A549 (cell line): Measurements from ENCODE around the gene SDR39U1. TPM values are rescaled to one million over a fixed set of nuclear protein-coding genes. Genes with fewer than 3 reads are reported as not detected.

Experiments used
- ATAC-seq, 2 experiments: fragments of 200-7000 bp in 1 of 2; fragments of >200 bp in 1 of 2; cut with Nextera tagmentation in 1 of 2; cut with Tn5 transposase in 1 of 2; 3 replicates each; pipeline versions ENCODE4 v1.8.0 to v1.9.1; 2018 to 2020; ENCODE audit warnings: mild to moderate bottlenecking in 1 of 2, moderate library complexity in 1 of 2
- CTCF ChIA-PET: fragments of 300-600 bp; sonication (Branson Sonifier 250); formaldehyde crosslinking; extraction: SDS; loops from one replicate; lab custom pipeline; 2021; ENCODE audit warnings: antibody characterized with exemption, inconsistent platforms; lab: Yijun Ruan, JAX
- POLR2A ChIA-PET: fragments of 350-600 bp; formaldehyde crosslinking; extraction: SDS; loops from one replicate; lab custom pipeline; 2021; ENCODE audit warnings: antibody characterized with exemption, inconsistent platforms; lab: Yijun Ruan, JAX
- DNase-seq, 2 experiments: peaks; one replicate each; pipeline versions ENCODE4 v3.0.0 to v3.0.0-alpha.2; 2011 to 2016; ENCODE audit warnings: low read depth in 1 of 2, low spot score in 1 of 2
- FAIRE-seq: peaks from 2 replicates; lab custom pipeline; 2011; peaks lifted over from hg19 to GRCh38; lab: Jason Lieb, UNC
- H3K27ac ChIP-seq, 2 experiments: fragments of >200 bp; sonication (Bioruptor Twin); formaldehyde crosslinking; 3 replicates each; pipeline ENCODE4 v1.5.1; 2016 to 2017
- H3K4me1 ChIP-seq: fragments of >200 bp; sonication (Bioruptor Twin); formaldehyde crosslinking; 3 replicates; pipeline ENCODE4 v1.6.1; 2016
- H3K4me2 ChIP-seq: fragments of >200 bp; sonication (Bioruptor Twin); formaldehyde crosslinking; 3 replicates; pipeline ENCODE4 v1.6.1; 2016
- H3K4me3 ChIP-seq: fragments of >200 bp; sonication (Bioruptor Twin); formaldehyde crosslinking; 3 replicates; pipeline ENCODE4 v1.5.1; 2016
- H3K9me3 ChIP-seq: fragments of >200 bp; sonication (Bioruptor Twin); formaldehyde crosslinking; 3 replicates; pipeline ENCODE4 v1.6.1; 2016
- BHLHE40 ChIP-seq: IDR thresholded peaks from 2 replicates; pipeline ENCODE4 v1.6.1; 2012; ENCODE audit warnings: low read depth, low read length, inconsistent platforms
- CBX8 ChIP-seq: fragments of 200-600 bp; sonication (generic); IDR thresholded peaks from 2 replicates; pipeline ENCODE4 v1.6.1; 2016
- CEBPB ChIP-seq, 2 experiments: fragments of >200 bp in 1 of 2; sonication (Bioruptor Twin) in 1 of 2; formaldehyde crosslinking in 1 of 2; IDR thresholded peaks; 2 replicates each; pipeline ENCODE4 v1.6.1; 2012 to 2016
- CHD4 ChIP-seq: fragments of 200-600 bp; sonication (generic); IDR thresholded peaks from 2 replicates; pipeline ENCODE4 v1.6.1; 2016; ENCODE audit warnings: antibody characterized with exemption, mild to moderate bottlenecking, borderline replicate concordance
- CTCF ChIP-seq: fragments of >200 bp; sonication (Bioruptor Twin); formaldehyde crosslinking; IDR thresholded peaks from 3 replicates; pipeline ENCODE4 v1.5.1; 2016
- ELK1 ChIP-seq: fragments of 150-350 bp; IDR thresholded peaks from 2 replicates; pipeline ENCODE4 v1.6.1; 2014; ENCODE audit warnings: low read depth, mild to moderate bottlenecking, low read length
- EP300 ChIP-seq, 2 experiments: fragments of >200 bp; sonication (Bioruptor Twin); formaldehyde crosslinking; IDR thresholded peaks; 2 replicates in 1 of 2; 3 replicates in 1 of 2; pipeline ENCODE4 v1.6.1; 2016 to 2017
- ESRRA ChIP-seq: fragments of 150-350 bp; IDR thresholded peaks from 2 replicates; pipeline ENCODE4 v1.6.1; 2014; ENCODE audit warnings: mild to moderate bottlenecking, low read length, borderline replicate concordance
- FOSL2 ChIP-seq, 2 experiments: fragments of 450-650 bp in 1 of 2; fragments of >200 bp in 1 of 2; sonication (Bioruptor Twin) in 1 of 2; formaldehyde crosslinking; IDR thresholded peaks; 2 replicates each; pipeline versions ENCODE4 v1.5.0 to v1.6.1; 2016 to 2020; ENCODE audit warnings: mild to moderate bottlenecking in 1 of 2, moderate library complexity in 1 of 2
- FOXS1 ChIP-seq: fragments of 250-450 bp; sonication (Bioruptor Pico); IDR thresholded peaks from 2 replicates; pipeline ENCODE4 v1.5.0; 2020; ENCODE audit warnings: mild to moderate bottlenecking, moderate library complexity
- HDAC2 ChIP-seq: fragments of 200-600 bp; sonication (generic); IDR thresholded peaks from 2 replicates; pipeline ENCODE4 v1.6.1; 2016
- HES2 ChIP-seq: fragments of >200 bp; sonication (Bioruptor Twin); formaldehyde crosslinking; IDR thresholded peaks from 2 replicates; pipeline ENCODE4 v1.6.1; 2016
- HMGXB4 ChIP-seq: fragments of 250-450 bp; sonication (Bioruptor Pico); IDR thresholded peaks from 2 replicates; pipeline ENCODE4 v1.5.0; 2021; ENCODE audit warnings: mild to moderate bottlenecking, moderate library complexity, borderline replicate concordance
- HOXB13 ChIP-seq: fragments of 250-450 bp; sonication (Bioruptor Pico); IDR thresholded peaks from 2 replicates; pipeline ENCODE4 v1.5.0; 2020; ENCODE audit warnings: low read depth, mild to moderate bottlenecking, moderate library complexity
- HOXB5 ChIP-seq: fragments of 250-450 bp; sonication (Bioruptor Pico); IDR thresholded peaks from 2 replicates; pipeline ENCODE4 v1.5.0; 2020; ENCODE audit warnings: mild to moderate bottlenecking, moderate library complexity
- JUNB ChIP-seq: fragments of >200 bp; sonication (Bioruptor Twin); formaldehyde crosslinking; IDR thresholded peaks from 2 replicates; pipeline ENCODE4 v1.6.1; 2016
- KDM5A ChIP-seq: fragments of 200-600 bp; sonication (generic); IDR thresholded peaks from 2 replicates; pipeline ENCODE4 v1.6.1; 2016; ENCODE audit warnings: antibody characterized with exemption, mild to moderate bottlenecking
- MAX ChIP-seq: IDR thresholded peaks from 2 replicates; pipeline ENCODE4 v1.6.1; 2012
- NPAS2 ChIP-seq: fragments of 250-450 bp; sonication (Bioruptor Pico); IDR thresholded peaks from 2 replicates; pipeline ENCODE4 v1.8.0; 2022; ENCODE audit warnings: mild to moderate bottlenecking, moderate library complexity, borderline replicate concordance
- PHF8 ChIP-seq: fragments of 200-600 bp; sonication (generic); IDR thresholded peaks from 2 replicates; pipeline ENCODE4 v1.6.1; 2016; ENCODE audit warnings: low read depth, mild to moderate bottlenecking, antibody characterized with exemption, moderate library complexity, borderline replicate concordance
- POLR2AphosphoS2 ChIP-seq: conservative IDR thresholded peaks from 2 replicates; pipeline ENCODE4 v1.6.1; 2012; ENCODE audit warnings: low read length, improper control_type of control experiment, inconsistent platforms
- RAD21 ChIP-seq, 2 experiments: fragments of >200 bp in 1 of 2; sonication (Bioruptor Twin) in 1 of 2; formaldehyde crosslinking in 1 of 2; IDR thresholded peaks in 1 of 2; conservative IDR thresholded peaks in 1 of 2; 2 replicates in 1 of 2; 3 replicates in 1 of 2; pipeline ENCODE4 v1.6.1; 2012 to 2018; ENCODE audit warnings: inconsistent platforms in 1 of 2
- RCOR1 ChIP-seq: fragments of 150-350 bp; IDR thresholded peaks from 2 replicates; pipeline ENCODE4 v1.6.1; 2014; ENCODE audit warnings: antibody characterized with exemption, low read length, low read depth
- REST ChIP-seq: fragments of 200-600 bp; sonication (generic); IDR thresholded peaks from 2 replicates; pipeline ENCODE4 v1.6.1; 2016; ENCODE audit warnings: antibody characterized with exemption, mild to moderate bottlenecking, moderate library complexity
- RNF2 ChIP-seq: fragments of 200-600 bp; sonication (generic); IDR thresholded peaks from 2 replicates; pipeline ENCODE4 v1.6.1; 2016; ENCODE audit warnings: low read depth, mild to moderate bottlenecking, antibody characterized with exemption, moderate library complexity, borderline replicate concordance
- SMC3 ChIP-seq: fragments of >200 bp; sonication (Bioruptor Twin); formaldehyde crosslinking; IDR thresholded peaks from 3 replicates; pipeline ENCODE4 v1.6.1; 2018; ENCODE audit warnings: inconsistent platforms
- TFCP2L1 ChIP-seq: fragments of 250-450 bp; sonication (Bioruptor Pico); IDR thresholded peaks from 2 replicates; pipeline ENCODE4 v1.5.0; 2021; ENCODE audit warnings: mild to moderate bottlenecking
- ZNF302 ChIP-seq: fragments of 250-450 bp; sonication (Bioruptor Pico); IDR thresholded peaks from 2 replicates; pipeline ENCODE4 v1.9.0; 2021; ENCODE audit warnings: inconsistent platforms, mild to moderate bottlenecking, moderate library complexity
- WGBS: methylation state at CpG from one replicate; pipeline ENCODE4 v1.1.6; 2017; ENCODE audit errors: missing lambda C conversion rate; 5-methylcytosine and 5-hydroxymethylcytosine counted together
- polyA plus RNA-seq, 4 experiments: library from polyadenylated mRNA; depleted of rRNA in 3 of 4; stranded (reverse); fragments of >200 nt; fragmentation: RNase III in 1 of 4; extraction: RNeasy Plus Mini Kit Qiagen cat#74134 plus additional on column Dnase treatment in 1 of 4; gene quantifications; 2 replicates in 3 of 4; 3 replicates in 1 of 4; pipeline ENCODE4 v1.2.3, GENCODE V29; 2011 to 2017

The SDR39U1 gene
- polyA plus RNA-seq, 2 of the 4 experiments (the other 2 are of a cell fraction), result 57.3 to 61.1 TPM

- FAIRE-seq (no peak), DNase-seq (no peak), ATAC-seq (no peak)
- H3K9me3 ChIP-seq, result no peaks in the 10 kb centered on the region
- TF ChIP-seq HOXB13 (no peak), CBX8 (no peak), FOSL2 (IDR thresholded peaks at IDR 0.05) (no peak), FOSL2 (CRISPR knock-in tag; IDR thresholded peaks at IDR 0.05) (no peak), RCOR1 (no peak), KDM5A (no peak), POLR2AphosphoS2 (no peak), RAD21 (conservative IDR thresholded peaks at IDR 0.05 in 1 of 2, IDR thresholded peaks at IDR 0.05 in 1 of 2) (no peak), HOXB5 (no peak), EP300 (IDR thresholded peaks at IDR 0.05) (no peak), CEBPB (IDR thresholded peaks at IDR 0.05) (no peak), CHD4 (no peak), TFCP2L1 (CRISPR knock-in tag) (no peak), ZNF302 (CRISPR knock-in tag) (no peak), PHF8 (no peak), FOXS1 (CRISPR knock-in tag) (no peak), HMGXB4 (no peak), HES2 (no peak), HDAC2 (no peak), MAX (no peak)
- no peak overlapping the region for H3K4me3 ChIP-seq
- CTCF ChIA-PET, result no interaction called here
- POLR2A ChIA-PET, result no interaction called here
- H3K4me2 ChIP-seq, result no peak overlapping the region
- H3K27ac ChIP-seq, result no peak overlapping the region
- H3K4me1 ChIP-seq, result no peaks in the 10 kb centered on the region
These were observed 18.8 kb upstream of the SDR39U1 start for GRCh38 chr14:24461336-24461735.

- Histone ChIP-seq H3K27ac (no peak overlapping the region), H3K4me2 (no peak overlapping the region), H3K9me3 (0 out of 3 replicates have a peak, but pooled peaks cover 3% of the 10 kb centered on the region), H3K4me3 (no peak overlapping the region), H3K4me1 (no peaks in the 10 kb centered on the region)
- TF ChIP-seq HDAC2, result no peak
- TF ChIP-seq CTCF, result no peak
- no peak for DNase-seq
- POLR2A ChIA-PET, result no interaction called here
- WGBS, result 89% methylated on average over 2 of the region's 3 CpGs
- no peak for FAIRE-seq
- CTCF ChIA-PET, result no interaction called here
- ATAC-seq, result no peak
These were observed 16.8 kb upstream of the SDR39U1 start for GRCh38 chr14:24459331-24459730.

- CTCF ChIA-PET, result no interaction called here
- H3K27ac ChIP-seq, result no peak overlapping the region
- H3K4me3 ChIP-seq, result no peak overlapping the region
- no peak for FAIRE-seq
- no peak overlapping the region for H3K4me2 ChIP-seq
- no peak for DNase-seq
- no peak for ATAC-seq
- no CpG with 5 or more reads among the region's 1 CpG for WGBS
- 0 out of 3 replicates have a peak, but pooled peaks cover 4% of the 10 kb centered on the region for H3K9me3 ChIP-seq
- no peaks in the 10 kb centered on the region for H3K4me1 ChIP-seq
- POLR2A ChIA-PET, result no interaction called here
- TF ChIP-seq BHLHE40 (no peak), NPAS2 (CRISPR knock-in tag) (no peak), JUNB (no peak), ELK1 (no peak), ZNF302 (CRISPR knock-in tag) (no peak), SMC3 (no peak), REST (no peak), ESRRA (no peak), RNF2 (no peak)
These were observed 16.2 kb upstream of the SDR39U1 start for GRCh38 chr14:24458736-24459135.
